K562 (cell line): ENCODE data around the gene ERVFRD-1. TPM values are rescaled to one million over a fixed set of nuclear protein-coding genes. Genes with fewer than 3 reads are reported as not detected.

ENCODE experiments used
- ARID1B ChIP-seq: fragments of 450-650 bp; IDR thresholded peaks from 2 replicates; pipeline ENCODE4 v1.6.1; 2016; ENCODE audit warnings: antibody characterized with exemption, mild to moderate bottlenecking, inconsistent platforms
- ARID3A ChIP-seq: IDR thresholded peaks from 2 replicates; pipeline ENCODE4 v1.6.1; 2012; ENCODE audit warnings: low read depth, low read length, improper control_type of control experiment, borderline replicate concordance
- ATF7 ChIP-seq: fragments of 450-650 bp; IDR thresholded peaks from 2 replicates; pipeline ENCODE4 v1.7.1; 2014; ENCODE audit warnings: mild to moderate bottlenecking, moderate library complexity
- BHLHE40 ChIP-seq: IDR thresholded peaks from 2 replicates; pipeline ENCODE4 v1.6.1; 2011; ENCODE audit warnings: low read length, improper control_type of control experiment
- E4F1 ChIP-seq: fragments of 250-450 bp; sonication (Bioruptor Pico); IDR thresholded peaks from 2 replicates; pipeline ENCODE4 v1.5.0; 2021; ENCODE audit warnings: mild to moderate bottlenecking, borderline replicate concordance
- ESRRB ChIP-seq: fragments of 250-450 bp; sonication (Bioruptor Pico); IDR thresholded peaks from 2 replicates; pipeline ENCODE4 v1.5.0; 2020; ENCODE audit warnings: mild to moderate bottlenecking, moderate library complexity, borderline replicate concordance
- ETV6 ChIP-seq, 3 experiments: fragments of 150-350 bp in 1 of 3; sonication (generic) in 1 of 3; formaldehyde crosslinking in 1 of 3; IDR thresholded peaks; 2 replicates each; pipeline versions ENCODE4 v1.6.1 to v1.8.0; 2014 to 2022; ENCODE audit warnings: borderline replicate concordance in 2 of 3, low read depth in 2 of 3, antibody characterized with exemption in 1 of 3, low read length in 1 of 3, mild to moderate bottlenecking in 1 of 3, missing genetic modification reagents in 1 of 3
- FOSL1 ChIP-seq: fragments of 200-800 bp; sonication (Bioruptor generic); conservative IDR thresholded peaks from 2 replicates; pipeline ENCODE4 v1.6.1; 2016; ENCODE audit warnings: missing genetic modification characterization, missing compliant biosample characterization
- HDGF ChIP-seq: fragments of 450-650 bp; IDR thresholded peaks from 2 replicates; pipeline ENCODE4 v1.6.1; 2016
- JUN ChIP-seq, 2 experiments: sonication (generic) in 1 of 2; formaldehyde crosslinking in 1 of 2; IDR thresholded peaks; 2 replicates each; pipeline versions ENCODE4 v1.6.1 to v1.8.0; 2012 to 2022; ENCODE audit warnings: borderline replicate concordance in 2 of 2, mild to moderate bottlenecking in 2 of 2, improper control_type of control experiment in 1 of 2, low read depth in 1 of 2, low read length in 1 of 2, missing genetic modification reagents in 1 of 2
- JUND ChIP-seq, 2 experiments: IDR thresholded peaks; 2 replicates in 1 of 2; 3 replicates in 1 of 2; pipeline ENCODE4 v1.6.1; 2011; ENCODE audit warnings: borderline replicate concordance in 2 of 2, low read depth in 2 of 2, low read length in 2 of 2, improper control_type of control experiment in 1 of 2, missing biosample characterization in 1 of 2, missing genetic modification characterization in 1 of 2, missing genetic modification reagents in 1 of 2
- NFIC ChIP-seq: fragments of 450-650 bp; IDR thresholded peaks from 2 replicates; pipeline ENCODE4 v1.6.1; 2017; ENCODE audit warnings: mild to moderate bottlenecking, inconsistent platforms
- PBX2 ChIP-seq, 2 experiments: IDR thresholded peaks in 1 of 2; conservative IDR thresholded peaks in 1 of 2; 2 replicates each; pipeline ENCODE4 v1.6.1; 2016; ENCODE audit warnings: low read depth in 2 of 2, mild to moderate bottlenecking in 1 of 2, missing compliant biosample characterization in 1 of 2, missing genetic modification characterization in 1 of 2, moderate library complexity in 1 of 2
- PHF8 ChIP-seq: fragments of 200-600 bp; sonication (generic); IDR thresholded peaks from 2 replicates; pipeline ENCODE4 v1.6.1; 2012; ENCODE audit warnings: mixed run types, mild to moderate bottlenecking, inconsistent platforms, low read length, moderate library complexity, borderline replicate concordance
- ZNF280B ChIP-seq: fragments of 250-450 bp; sonication (Bioruptor Pico); IDR thresholded peaks from 2 replicates; pipeline ENCODE4 v1.5.1; 2021; ENCODE audit warnings: mild to moderate bottlenecking
- ZNF57 ChIP-seq: fragments of 450-650 bp; formaldehyde crosslinking; IDR thresholded peaks from 2 replicates; pipeline ENCODE4 v1.4.0; 2020; ENCODE audit warnings: mild to moderate bottlenecking, moderate library complexity
- polyA plus RNA-seq, 8 experiments: library from polyadenylated mRNA; depleted of rRNA in 4 of 8; stranded (reverse) in 5 of 8; unstranded in 3 of 8; fragments of >200 nt; fragmentation: Nextera tagmentation in 2 of 8; fragmentation: Illumina TruSeq in 1 of 8; extraction: Ambion mirVana in 2 of 8; extraction: Trizol in 1 of 8; gene quantifications; 2 replicates each; pipeline versions ENCODE4 v1.2.1 to v1.2.3, GENCODE V29; 2011 to 2014; ENCODE audit warnings: inconsistent platforms in 1 of 8, missing spikeins in 1 of 8
- total RNA-seq, 7 experiments: library from RNA; depleted of rRNA in 6 of 7; stranded (reverse); fragments of >200 nt in 6 of 7; fragmentation: Illumina TruSeq in 2 of 7; extraction: Trizol in 2 of 7; gene quantifications; 2 replicates each; pipeline versions ENCODE4 v1.2.1 to v1.2.3, GENCODE V29; 2011 to 2021; ENCODE audit warnings: low replicate concordance in 1 of 7

Gene ERVFRD-1
- total and polyA plus RNA-seq, 9 of the 15 experiments (the other 6 are each of a cell fraction or from before 2014, with no cell fraction given), result 0.05 to 0.14 (median 0.09) TPM; not detected in 2

GRCh38 chr6:11120271-11121005 lies 8.9 kb upstream of the ERVFRD-1 start (continued):
- TF ChIP-seq ZNF280B (CRISPR knock-in tag) (no peak), NFIC (peak; percentile 88), JUND (IDR thresholded peaks at IDR 0.05; ENCODE audit: borderline replicate concordance, low read depth, low read length) (peak; percentile 89), JUND (tag; IDR thresholded peaks at IDR 0.05; ENCODE audit: borderline replicate concordance, low read depth, low read length) (peak; percentile 93; the same call in 2 of the 3 replicates), E4F1 (CRISPR knock-in tag) (no peak), JUN (IDR thresholded peaks at IDR 0.05; ENCODE audit: borderline replicate concordance, low read depth, low read length) (peak; percentile 44; the same call in 1 of the 2 replicates), JUN (CRISPR knock-in tag; IDR thresholded peaks at IDR 0.05; ENCODE audit: borderline replicate concordance) (no peak), HDGF (no peak), ARID3A (peak; percentile 47; the same call in 1 of the 2 replicates), BHLHE40 (no peak), ATF7 (peak; percentile 37; the same call in 1 of the 2 replicates), FOSL1 (tag) (peak; percentile 88), ARID1B (peak; percentile 32; the same call in 1 of the 2 replicates), ZNF57 (CRISPR knock-in tag) (no peak), ESRRB (CRISPR knock-in tag) (no peak), PBX2 (CRISPR knock-in tag; IDR thresholded peaks at IDR 0.05; ENCODE audit: low read depth) (no peak), PBX2 (tag; conservative IDR thresholded peaks at IDR 0.05; ENCODE audit: low read depth) (peak; percentile 89), PHF8 (no peak), ETV6 (IDR thresholded peaks at IDR 0.05; ENCODE audit: borderline replicate concordance in 1 of 2, low read depth in 2 of 2, low read length in 1 of 2) (no peak), ETV6 (CRISPR knock-in tag; IDR thresholded peaks at IDR 0.05; ENCODE audit: borderline replicate concordance) (no peak)
